Measurements from ENCODE around the gene PLEKHM3. TPM values are rescaled to one million over a fixed set of nuclear protein-coding genes. Genes with fewer than 3 reads are reported as not detected.

The PLEKHM3 gene
- total RNA-seq, 1 experiment from 2014 or later = 8.4 TPM

- Histone ChIP-seq H3K4me2 (no peak overlapping the region), H2AFZ (no peak overlapping the region), H3K27ac (no peak overlapping the region), H3K36me3 (ENCODE audit: low read depth) (no peaks in the 10 kb centered on the region), H4K20me1 (ENCODE audit: insufficient read depth) (no peaks in the 10 kb centered on the region), H3K9me2 (ENCODE audit: insufficient read depth) (no peaks in the 10 kb centered on the region), H3K9me3 (ENCODE audit: insufficient read depth, low read depth) (no peaks in the 10 kb centered on the region), H3F3A (ENCODE audit: insufficient read depth, low read depth) (peaks cover 8% of the 10 kb centered on the region), H3K27me3 (ENCODE audit: insufficient read depth, low read depth) (no peaks in the 10 kb centered on the region), H3K4me3 (no peak overlapping the region), H3K79me2 (ENCODE audit: low read depth) (no peaks in the 10 kb centered on the region), H3K4me1 (replicated peaks; ENCODE audit: insufficient read depth) (peaks cover 14% of the 10 kb centered on the region)
- ChIA-PET POLR2A (ENCODE audit: unreplicated experiment) (no interaction called here), CTCF (no interaction called here)
- BruUV-seq (replicated peaks) = no TSS peak
- DNase-seq = no peak
- intact Hi-C loops (cut with micrococcal nuclease; ENCODE audit: unreplicated experiment) = no loop called here
- TF ChIP-seq, protein P1, sequence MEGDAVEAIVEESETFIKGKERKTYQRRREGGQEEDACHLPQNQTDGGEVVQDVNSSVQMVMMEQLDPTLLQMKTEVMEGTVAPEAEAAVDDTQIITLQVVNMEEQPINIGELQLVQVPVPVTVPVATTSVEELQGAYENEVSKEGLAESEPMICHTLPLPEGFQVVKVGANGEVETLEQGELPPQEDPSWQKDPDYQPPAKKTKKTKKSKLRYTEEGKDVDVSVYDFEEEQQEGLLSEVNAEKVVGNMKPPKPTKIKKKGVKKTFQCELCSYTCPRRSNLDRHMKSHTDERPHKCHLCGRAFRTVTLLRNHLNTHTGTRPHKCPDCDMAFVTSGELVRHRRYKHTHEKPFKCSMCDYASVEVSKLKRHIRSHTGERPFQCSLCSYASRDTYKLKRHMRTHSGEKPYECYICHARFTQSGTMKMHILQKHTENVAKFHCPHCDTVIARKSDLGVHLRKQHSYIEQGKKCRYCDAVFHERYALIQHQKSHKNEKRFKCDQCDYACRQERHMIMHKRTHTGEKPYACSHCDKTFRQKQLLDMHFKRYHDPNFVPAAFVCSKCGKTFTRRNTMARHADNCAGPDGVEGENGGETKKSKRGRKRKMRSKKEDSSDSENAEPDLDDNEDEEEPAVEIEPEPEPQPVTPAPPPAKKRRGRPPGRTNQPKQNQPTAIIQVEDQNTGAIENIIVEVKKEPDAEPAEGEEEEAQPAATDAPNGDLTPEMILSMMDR (conservative IDR thresholded peaks at IDR 0.05) = no peak
- no peak for TF ChIP-seq EZH2 (IDR thresholded peaks at IDR 0.05; ENCODE audit: low read depth)
Observed at GRCh38 chr2:207823865-207824264, 201.5 kb downstream of the PLEKHM3 start.

GRCh38 chr2:207819839-207820784 is 205.2 kb downstream of the PLEKHM3 start:
- no peaks in the 10 kb centered on the region for H3K36me3 ChIP-seq (ENCODE audit: low read depth)
- no peak overlapping the region for H3K4me3 ChIP-seq
- no peak overlapping the region for H3K4me2 ChIP-seq
- POLR2A ChIA-PET (ENCODE audit: unreplicated experiment) = interaction anchor here (0.6 kb wide), 2 partner anchors 14 to 194 kb away, joined by 3 to 6 read pairs; no protein-coding TSS in a partner anchor
- intact Hi-C loops (cut with micrococcal nuclease; ENCODE audit: unreplicated experiment) = no loop called here
- H3F3A ChIP-seq (ENCODE audit: insufficient read depth, low read depth) = no peaks in the 10 kb centered on the region
- H3K79me2 ChIP-seq (ENCODE audit: low read depth) = no peaks in the 10 kb centered on the region
- no peak overlapping the region for H3K27ac ChIP-seq
- no peaks in the 10 kb centered on the region for H3K9me3 ChIP-seq (ENCODE audit: insufficient read depth, low read depth)
- no peaks in the 10 kb centered on the region for H4K20me1 ChIP-seq (ENCODE audit: insufficient read depth)
- TF ChIP-seq, protein P1 (conservative IDR thresholded peaks at IDR 0.05) = no peak
- TF ChIP-seq EZH2 (IDR thresholded peaks at IDR 0.05; ENCODE audit: low read depth) = no peak
- CTCF ChIA-PET = no interaction called here
- BruUV-seq (replicated peaks) = no TSS peak
- no peaks in the 10 kb centered on the region for H3K4me1 ChIP-seq (replicated peaks; ENCODE audit: insufficient read depth)
- no peak overlapping the region for H2AFZ ChIP-seq
- no peaks in the 10 kb centered on the region for H3K27me3 ChIP-seq (ENCODE audit: insufficient read depth, low read depth)
- no peak for DNase-seq
- no peaks in the 10 kb centered on the region for H3K9me2 ChIP-seq (ENCODE audit: insufficient read depth)

DNA sequence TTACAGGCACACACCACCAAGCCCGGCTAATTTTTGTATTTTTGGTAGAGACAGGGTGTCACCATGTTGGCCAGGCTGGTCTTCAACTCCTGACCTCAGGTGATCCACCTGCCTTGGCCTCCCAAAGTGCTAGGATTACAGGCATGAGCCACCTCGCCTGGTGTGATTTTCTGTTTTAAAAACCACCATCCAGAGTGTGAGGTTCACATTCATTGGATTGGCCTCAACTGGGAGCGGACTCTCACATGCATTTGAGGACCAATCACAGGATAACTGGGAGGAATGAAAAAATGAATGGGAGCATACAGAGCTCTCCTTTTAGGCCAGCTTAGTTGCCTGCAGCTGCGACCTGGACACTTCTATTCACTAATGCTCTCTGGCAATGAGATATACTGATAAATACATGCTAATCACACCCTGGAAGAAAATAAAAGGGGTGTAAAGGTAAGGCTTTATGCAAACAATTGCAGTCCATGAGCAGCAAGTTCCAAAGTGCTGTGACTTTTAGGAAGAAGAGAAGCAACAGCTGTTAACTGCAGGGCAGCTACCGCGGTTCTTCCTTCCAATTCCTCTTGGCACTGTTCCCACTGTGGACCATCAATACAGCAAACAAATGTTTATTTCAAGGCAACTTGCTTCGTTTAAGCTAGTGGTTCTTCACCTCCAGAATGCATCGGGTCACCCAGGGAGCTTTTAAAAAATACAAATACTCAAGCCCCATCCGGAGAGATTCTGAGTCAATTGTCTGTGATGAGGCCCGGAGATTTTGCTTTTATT is 206.1 kb downstream of the PLEKHM3 start:
- CTCF ChIA-PET = no interaction called here
- Histone ChIP-seq H3K36me3 (ENCODE audit: low read depth) (no peaks in the 10 kb centered on the region), H3K27ac (no peak overlapping the region), H3K4me2 (no peak overlapping the region), H3K79me2 (ENCODE audit: low read depth) (no peaks in the 10 kb centered on the region), H3K4me1 (replicated peaks; ENCODE audit: insufficient read depth) (no peaks in the 10 kb centered on the region), H3F3A (ENCODE audit: insufficient read depth, low read depth) (no peaks in the 10 kb centered on the region), H3K27me3 (ENCODE audit: insufficient read depth, low read depth) (no peaks in the 10 kb centered on the region), H3K4me3 (no peak overlapping the region), H3K9me3 (ENCODE audit: insufficient read depth, low read depth) (no peaks in the 10 kb centered on the region), H4K20me1 (ENCODE audit: insufficient read depth) (no peaks in the 10 kb centered on the region), H3K9me2 (ENCODE audit: insufficient read depth) (no peaks in the 10 kb centered on the region), H2AFZ (no peak overlapping the region)
- TF ChIP-seq, protein P1 (conservative IDR thresholded peaks at IDR 0.05) = no peak
- no peak for TF ChIP-seq EZH2 (IDR thresholded peaks at IDR 0.05; ENCODE audit: low read depth)
- DNase-seq = no peak
- no TSS peak for BruUV-seq (replicated peaks)
- intact Hi-C loops (cut with micrococcal nuclease; ENCODE audit: unreplicated experiment) = no loop called here
- POLR2A ChIA-PET (ENCODE audit: unreplicated experiment) = interaction anchor here (0.6 kb wide), 1 partner anchor 14 kb away, joined by 3 read pairs; no protein-coding TSS in a partner anchor
